HG03280 (cell line): ENCODE measurements around the gene RAB5B.
"Not testable (repeated sequence)": the region's sequence is repeated elsewhere in the genome, so short reads cannot be mapped to it uniquely, and the experiment has no call there.

Source experiments
- ATAC-seq: cut with Tn5 transposase; IDR thresholded peaks from one replicate; pipeline ENCODE4 v1.9.1; 2021; ENCODE audit warnings: mild to moderate bottlenecking, moderate library complexity; ENCODE audit not compliant: unreplicated experiment

RAB5B gene

DNA sequence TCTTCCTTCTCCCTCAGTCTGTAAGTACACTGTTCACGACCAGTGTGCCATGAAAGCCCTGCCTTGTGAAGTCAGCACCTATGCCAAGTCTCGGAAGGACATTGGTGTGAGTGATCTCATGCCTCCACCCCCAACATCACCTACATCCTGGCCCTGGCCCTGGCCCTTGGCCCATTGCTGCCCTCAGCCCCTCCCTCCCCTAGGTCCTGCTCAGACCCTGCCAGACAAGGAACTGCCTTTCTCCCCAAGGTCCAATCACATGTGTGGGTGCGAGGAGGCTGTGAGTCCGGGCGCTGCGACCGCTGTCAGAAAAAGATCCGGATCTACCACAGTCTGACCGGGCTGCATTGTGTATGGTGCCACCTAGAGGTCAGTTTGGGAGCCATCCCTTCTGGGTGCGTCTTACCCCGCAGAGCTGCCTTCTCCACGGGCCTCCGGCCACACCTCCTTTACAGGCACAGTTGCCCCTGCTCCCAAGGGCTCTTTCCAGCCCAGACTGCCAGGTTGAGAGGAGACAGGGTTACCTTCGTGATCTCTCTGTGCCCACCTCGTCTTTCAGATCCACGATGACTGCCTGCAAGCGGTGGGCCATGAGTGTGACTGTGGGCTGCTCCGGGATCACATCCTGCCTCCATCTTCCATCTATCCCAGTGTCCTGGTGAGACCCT is 33.7 kb upstream of the RAB5B start:
- ATAC-seq, result peak; percentile 96

DNA sequence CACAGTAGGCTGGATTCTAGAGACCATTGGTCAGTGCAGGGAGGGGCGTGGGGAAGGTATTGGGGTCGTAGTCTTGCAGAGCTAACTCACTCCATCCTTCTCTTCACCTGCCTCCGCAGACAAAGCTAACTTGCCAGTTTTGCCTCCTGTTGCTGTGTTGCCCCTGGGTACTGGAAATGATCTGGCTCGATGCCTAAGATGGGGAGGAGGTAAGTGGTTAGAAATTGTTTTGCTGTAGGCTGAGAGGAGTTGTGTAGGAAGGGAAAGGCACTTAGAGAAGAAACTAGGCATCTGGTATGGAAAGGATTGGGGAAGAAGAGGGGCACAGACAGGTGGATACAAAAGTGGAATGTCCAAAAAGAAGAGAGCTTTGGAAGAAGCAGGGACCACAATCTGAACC is 31.8 kb upstream of the RAB5B start:
- no peak for ATAC-seq

DNA sequence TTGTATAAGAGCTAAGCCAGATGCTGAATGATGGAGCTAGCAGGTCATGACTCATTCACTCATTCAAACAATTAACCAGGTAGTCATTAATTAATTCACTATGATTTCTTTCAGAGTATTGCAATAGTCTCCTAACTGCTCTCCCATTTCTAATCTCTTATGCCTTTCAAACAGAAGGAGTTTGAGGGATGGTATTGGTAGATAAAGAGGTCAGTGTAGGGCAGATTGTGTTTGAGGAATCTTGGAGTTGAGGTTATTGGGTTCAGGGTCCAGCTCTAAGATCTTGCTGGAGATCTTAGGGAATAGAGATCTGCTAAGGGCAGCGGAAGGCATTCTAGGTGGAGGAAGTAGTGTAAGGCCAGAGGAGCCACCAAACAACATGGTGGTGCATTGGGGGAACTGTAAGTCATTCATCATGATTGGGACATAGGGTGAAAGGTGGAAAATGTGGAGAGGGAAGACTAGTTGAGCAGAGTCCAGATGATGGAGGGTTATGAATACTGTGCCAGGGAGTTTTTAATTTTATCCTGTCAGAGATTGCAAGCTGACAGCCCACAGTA is 31.2 kb upstream of the RAB5B start:
- ATAC-seq, result no peak

DNA sequence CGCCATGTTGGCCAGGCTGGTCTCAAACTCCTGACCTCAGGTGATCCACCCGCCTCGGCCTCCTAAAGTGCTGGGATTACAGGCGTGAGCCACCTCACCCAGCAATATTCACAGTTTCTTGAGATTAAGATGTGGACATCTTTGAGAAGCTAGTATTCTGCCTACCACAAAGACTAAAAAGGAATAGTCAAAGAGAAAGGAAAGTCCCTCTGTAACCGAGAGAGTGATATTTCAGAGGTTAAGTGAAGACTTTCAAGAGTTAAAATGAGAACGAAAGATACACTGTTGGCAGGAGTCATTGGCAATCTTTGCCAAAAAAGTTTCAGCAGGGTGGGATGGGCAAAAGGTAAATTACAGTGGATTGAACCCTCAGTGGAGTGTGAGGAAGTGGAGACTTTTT is 27.3 kb upstream of the RAB5B start:
- no peak for ATAC-seq

DNA sequence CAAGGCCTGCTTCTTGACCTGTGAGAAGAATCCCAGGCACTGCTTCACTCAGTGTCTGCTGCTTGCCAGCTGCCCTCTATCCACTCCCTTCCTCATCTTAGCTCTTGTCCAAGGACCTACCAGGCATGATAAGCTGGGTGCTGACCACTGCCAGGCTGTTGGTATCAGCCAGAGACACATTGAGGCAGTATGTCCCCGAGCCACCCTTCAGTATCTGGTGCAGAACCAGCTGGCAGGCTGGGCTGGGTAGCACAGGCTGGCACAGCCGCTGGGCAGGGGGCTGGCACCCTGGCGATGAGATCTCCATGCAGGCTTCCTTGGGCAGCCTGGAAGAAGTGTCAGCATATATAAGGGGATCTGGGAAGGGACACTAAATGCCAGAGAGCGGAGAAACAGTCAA is 18.5 kb upstream of the RAB5B start:
- ATAC-seq, result no peak

DNA sequence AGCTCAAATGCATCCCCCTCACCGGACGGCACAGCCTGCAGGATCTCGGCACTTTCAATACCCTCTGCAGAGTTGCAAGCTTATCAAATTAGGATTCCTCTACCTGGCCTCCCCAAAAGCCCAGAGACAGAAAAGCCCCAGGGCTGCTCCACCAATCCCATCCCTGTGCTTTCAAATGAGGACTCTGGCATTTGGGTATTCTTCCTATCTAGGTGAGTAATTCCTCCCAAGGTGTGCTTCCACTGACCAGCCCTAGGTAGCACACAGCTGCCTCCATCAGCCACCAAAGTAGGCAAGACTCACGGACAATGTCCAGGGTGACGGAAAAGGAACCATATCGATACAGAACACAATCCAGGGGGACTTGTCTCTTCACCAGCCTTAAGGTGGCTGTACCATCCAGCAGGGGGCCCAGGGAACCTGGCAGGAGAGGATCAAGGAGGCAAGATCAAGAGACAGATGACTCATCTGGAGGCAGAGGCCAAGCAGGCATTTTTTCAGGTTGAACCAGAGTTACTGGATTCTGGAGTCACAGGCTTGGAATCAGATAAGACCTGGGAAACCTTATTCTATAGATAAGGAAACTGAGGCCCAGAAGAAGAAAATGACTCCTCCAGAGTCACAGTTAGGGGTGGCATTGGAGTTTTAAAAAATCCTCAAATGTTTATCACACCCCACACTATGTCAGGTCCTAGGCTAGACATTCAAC is 17.9 kb upstream of the RAB5B start:
- ATAC-seq, result no peak

DNA sequence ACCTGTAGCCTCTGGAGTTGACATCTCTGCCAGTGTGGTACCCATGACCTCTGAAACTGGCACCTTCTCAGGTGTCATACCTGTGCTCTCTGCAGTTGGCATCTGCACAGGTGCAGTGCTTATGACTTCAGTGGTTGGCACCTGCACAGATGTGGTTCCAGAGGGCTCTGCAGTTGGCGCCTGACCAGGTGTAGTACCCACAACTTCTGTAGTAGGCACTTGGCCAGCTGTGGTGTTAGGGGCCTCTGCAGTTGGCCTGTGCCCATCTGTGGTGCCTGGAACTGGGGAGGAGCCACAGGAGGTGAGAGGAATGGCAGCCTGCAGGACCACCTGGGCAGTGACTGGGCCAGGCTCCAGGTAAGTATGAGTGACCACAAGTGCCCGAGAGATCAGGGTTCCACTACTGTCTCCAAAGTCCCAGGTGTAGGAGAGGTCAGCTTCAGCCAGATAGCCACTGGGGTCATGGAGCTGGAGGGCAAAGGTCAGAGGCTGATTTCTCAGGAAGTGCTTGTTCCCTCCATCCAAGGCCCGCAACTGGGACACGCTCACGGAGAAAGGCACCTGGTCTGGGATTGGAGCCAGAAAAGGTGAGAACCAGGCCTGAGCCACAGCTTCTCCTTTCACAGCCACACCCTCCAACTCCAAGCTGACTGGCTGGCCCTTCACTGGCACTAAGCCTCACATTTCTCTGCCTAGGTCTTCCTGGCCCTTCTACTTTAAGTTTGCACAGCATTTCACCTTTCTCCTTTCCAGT is 16.6 kb upstream of the RAB5B start:
- no peak for ATAC-seq

DNA sequence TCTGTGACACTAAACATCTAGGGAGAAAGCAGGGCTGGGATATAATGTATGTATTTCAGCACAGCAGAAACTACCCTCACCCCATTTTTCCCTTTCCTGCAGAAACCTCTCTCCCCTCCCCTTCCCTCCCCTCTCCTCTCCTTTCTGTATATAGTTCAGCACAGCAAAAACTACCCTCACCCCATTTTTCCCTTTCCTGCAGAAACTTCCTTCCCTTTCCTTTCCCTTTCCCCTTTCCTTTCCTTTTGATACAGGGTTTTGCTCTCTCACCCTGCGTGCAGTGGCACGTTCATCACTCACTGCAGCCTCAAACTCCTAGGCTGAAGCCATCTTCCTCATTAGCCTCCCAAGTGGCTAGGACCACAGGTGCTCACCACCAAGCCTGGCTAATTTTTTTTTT is 10.1 kb upstream of the RAB5B start:
- ATAC-seq, result no peak

DNA sequence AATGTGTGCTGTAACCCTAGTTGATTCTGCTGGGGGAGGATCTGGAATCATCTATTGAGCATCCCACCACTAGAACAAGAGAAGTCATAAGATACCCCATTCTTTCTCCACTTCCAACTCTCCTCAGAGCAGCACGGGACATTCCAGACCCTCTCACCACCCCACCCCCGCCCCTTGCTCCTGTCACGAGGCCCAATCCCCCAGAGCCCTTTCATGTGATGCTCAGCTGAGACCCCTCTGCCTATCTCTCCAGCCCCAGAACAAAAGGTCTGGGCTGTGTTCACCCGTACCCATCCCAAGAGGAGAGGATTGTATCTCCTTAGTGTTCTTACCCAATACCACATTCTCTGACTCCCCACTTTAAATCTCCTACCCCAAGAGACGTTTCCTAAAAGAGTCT is 8.6 kb upstream of the RAB5B start:
- no peak for ATAC-seq

DNA sequence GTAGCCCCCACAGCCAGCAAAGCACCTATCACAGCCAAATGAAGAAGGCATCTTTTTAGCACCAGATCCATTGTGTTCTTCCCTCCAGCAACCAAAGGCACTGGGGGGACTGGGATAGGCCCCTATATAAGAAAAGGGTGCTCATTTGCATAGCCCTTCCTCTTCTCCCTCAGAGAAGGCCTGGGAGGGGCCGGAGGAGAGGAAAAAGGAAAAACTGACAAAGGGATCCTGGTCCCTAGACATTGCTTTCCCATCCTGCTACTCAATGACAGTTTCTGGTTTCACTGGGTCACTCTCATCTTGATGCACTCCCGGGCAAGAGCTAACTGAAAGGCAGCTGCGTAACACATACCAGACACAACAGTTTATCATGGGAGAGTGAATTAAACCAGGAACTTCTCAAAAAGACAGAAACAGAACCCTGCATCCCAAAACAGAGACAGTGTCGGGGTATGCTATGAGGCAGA is 7.9 kb upstream of the RAB5B start, which contains the start of gene PMEL:
PMEL (minus strand) TSS at position 102 of the 467 bp plus-strand sequence; CDS start at position 71, 31 bp downstream.
- peak; percentile 2 for ATAC-seq

DNA sequence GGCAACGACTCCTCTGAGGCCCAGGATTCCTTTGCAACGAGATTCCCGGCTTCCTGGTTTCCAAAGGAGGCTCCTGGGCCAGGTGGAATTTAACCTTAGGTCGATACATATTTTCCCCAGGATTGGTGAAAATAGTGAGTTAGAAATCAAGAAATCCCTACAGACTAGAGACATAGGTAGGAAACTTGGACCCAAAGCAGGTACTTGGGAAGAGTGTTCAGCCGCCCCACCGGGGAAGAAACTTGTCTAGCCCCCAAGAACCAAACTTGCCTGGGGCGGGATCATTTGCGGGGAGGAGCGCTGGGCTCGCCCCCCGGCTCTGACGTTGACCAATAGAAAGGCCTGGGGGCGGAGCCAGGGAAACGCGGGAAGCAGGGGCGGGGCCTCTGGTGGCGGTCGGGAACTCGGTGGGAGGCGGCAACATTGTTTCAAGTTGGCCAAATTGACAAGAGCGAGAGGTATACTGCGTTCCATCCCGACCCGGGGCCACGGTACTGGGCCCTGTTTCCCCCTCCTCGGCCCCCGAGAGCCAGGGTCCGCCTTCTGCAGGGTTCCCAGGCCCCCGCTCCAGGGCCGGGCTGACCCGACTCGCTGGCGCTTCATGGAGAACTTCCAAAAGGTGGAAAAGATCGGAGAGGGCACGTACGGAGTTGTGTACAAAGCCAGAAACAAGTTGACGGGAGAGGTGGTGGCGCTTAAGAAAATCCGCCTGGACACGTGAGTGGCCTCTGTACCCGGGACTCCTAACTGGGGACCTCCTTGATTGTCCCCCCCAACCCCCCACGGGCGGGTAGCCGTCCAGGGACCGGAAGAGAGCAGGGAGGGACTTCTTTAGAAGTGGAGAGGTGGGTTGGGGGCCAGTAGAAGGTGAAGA is 7.2 kb upstream of the RAB5B start, which contains the start of gene CDK2:
CDK2 (plus strand) TSS at position 423 of the 874 bp plus-strand sequence; CDS start at position 602, 179 bp downstream.
- ATAC-seq, result peak; percentile 97

DNA sequence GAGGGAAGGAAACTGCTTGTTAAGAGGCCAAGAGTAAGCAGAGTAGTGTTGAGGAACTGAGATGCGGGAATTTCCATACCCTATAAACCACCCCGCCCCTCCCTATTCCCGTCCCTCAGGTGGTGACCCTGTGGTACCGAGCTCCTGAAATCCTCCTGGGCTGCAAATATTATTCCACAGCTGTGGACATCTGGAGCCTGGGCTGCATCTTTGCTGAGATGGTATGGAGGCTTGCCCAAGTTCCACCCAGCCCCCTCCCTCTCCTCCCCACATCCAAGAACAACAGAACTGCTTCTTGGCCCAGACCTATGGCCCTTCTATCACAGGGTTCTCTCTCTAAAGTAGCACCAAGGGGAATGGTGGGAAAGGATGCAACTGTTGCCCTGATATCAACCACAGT is 4.5 kb upstream of the RAB5B start:
- no peak for ATAC-seq

DNA sequence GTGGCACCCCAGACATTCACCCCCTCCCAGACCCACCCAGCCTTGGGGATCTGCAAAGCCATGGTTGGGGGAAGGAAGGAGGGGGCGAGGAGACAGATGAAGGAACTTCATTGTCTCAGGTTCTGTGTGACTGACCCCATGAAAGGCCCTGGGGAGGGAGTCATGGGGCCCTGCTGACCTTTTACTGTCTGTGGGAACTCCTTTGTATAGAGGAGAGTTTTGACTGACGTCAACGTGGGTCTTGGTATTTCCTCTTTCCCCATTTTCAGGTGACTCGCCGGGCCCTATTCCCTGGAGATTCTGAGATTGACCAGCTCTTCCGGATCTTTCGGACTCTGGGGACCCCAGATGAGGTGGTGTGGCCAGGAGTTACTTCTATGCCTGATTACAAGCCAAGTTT is 3.1 kb upstream of the RAB5B start:
- no peak for ATAC-seq

DNA sequence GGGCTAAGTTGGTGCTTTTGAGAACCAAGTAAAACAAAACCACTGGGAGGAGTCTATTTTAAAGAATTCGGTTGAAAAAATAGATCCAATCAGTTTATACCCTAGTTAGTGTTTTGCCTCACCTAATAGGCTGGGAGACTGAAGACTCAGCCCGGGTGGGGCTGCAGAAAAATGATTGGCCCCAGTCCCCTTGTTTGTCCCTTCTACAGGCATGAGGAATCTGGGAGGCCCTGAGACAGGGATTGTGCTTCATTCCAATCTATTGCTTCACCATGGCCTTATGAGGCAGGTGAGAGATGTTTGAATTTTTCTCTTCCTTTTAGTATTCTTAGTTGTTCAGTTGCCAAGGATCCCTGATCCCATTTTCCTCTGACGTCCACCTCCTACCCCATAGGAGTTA is 1.8 kb upstream of the RAB5B start:
- no peak for ATAC-seq

DNA sequence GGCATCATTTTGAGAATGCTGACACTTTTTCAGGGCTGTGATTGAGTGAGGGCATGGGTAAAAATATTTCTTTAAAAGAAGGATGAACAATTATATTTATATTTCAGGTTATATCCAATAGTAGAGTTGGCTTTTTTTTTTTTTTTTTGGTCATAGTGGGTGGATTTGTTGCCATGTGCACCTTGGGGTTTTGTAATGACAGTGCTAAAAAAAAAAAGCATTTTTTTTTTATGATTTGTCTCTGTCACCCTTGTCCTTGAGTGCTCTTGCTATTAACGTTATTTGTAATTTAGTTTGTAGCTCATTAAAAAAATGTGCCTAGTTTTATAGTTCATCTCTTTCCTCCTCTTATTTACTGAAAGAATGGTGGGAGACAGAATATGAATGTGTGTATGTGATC is 1.4 kb upstream of the RAB5B start:
- no peak for ATAC-seq

DNA sequence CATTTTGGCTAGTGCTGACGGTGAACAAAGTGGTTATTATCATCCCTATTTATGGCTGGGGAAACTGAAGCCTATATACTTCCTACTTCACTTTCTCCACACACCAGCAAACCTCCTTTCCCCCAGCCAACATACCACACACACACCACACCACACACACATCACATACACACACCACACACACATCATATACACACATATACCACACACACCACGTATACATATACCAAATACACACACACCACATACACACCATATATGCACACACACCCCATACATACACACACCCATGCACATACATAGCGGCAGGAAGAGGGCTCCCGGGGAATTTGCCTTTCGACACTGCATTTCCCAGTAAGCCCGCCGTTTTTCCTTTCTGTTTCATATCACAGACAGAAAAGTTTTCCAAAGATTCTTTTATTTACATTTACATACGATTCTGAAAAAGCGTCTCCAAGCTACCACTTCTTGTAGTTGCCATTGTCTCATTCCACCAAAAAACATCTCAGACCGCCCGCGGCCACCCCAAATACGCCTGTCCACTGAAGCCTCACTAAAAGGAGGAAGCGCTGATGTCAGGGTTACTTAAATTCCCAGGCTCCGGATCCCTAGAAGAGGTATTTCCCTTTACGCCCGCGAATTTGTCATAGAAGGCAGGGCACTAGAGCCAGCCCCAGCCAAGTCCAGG is 823 bp upstream of the RAB5B start:
- ATAC-seq, result no peak

DNA sequence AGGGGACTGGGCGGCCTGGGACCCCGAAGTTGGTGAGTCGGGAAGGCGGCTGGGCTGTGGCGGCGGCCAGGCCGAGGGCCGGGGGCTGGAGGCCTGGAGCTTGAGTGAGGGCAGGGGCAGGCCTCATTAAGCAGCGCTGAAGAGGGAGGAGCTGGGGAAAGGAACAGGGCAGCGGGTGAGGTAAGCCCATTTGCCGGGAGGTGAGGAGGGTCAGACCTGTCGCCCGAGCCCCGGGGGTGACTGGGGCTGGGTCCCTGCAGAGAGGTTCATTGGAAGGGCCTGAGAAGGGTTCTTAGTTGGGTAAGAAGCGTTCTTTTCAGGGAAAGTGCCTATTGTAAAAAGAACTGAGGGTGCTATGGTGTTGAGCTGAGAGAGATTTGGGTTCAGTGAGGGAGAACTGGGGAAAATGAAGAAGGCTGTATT is 441 bp downstream of the RAB5B start:
- ATAC-seq, result peak; percentile 12

DNA sequence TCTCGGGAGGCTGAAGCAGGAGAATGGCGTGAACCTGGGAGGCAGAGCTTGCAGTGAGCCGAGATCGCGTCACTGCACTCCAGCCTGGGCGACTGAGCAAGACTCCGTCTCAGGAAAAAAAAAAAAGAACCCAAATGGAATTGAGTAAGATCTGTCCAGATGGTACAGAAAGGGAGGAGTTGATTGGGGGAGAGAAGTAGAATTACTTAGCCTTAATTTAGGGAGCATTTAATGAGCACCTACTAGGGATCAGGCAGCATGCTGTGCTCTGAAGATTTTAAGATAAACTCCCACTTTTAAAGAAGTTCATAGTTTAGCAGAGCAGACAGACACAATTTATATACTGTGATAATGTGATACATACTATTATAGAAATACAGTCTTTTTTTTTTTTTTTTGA is 4.5 kb downstream of the RAB5B start:
- ATAC-seq, result no peak

DNA sequence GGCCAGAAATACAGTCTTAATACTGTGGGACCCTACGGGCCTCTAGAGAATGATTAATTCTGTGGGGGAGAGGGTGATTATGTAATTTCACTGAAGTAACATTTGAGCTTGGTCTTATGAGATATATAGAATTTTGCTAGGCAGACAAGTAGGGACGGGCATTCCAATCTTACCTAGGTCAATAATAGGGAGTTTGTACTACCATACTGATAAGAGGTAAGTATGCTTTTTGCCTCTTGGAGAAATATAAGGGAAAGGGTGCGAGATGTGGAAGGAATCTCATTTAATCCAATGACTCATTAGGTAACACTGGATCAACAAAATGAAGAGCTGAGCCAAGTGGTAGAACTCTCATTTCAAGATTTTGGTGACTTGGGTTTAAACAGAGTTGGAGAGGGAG is 5.2 kb downstream of the RAB5B start:
- ATAC-seq, result no peak

DNA sequence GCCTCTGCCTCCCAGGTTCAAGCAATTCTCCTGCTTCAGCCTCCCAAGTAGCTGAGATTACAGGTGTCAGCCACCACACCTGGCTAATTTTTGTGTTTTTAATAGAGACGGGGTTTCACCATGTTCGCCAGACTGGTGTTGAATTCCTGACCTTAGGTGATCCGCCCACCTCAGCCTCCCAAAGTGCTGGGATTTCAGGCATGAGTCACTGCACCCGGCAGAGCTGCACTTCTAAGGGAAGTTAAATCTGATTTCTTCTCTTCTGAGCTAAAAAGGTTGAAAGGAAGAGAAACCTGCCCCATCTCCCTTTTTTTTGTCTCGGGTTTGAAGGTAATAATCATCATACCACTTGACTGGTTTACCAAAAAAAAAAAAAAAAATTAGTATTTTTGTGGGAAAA is 8.0 kb downstream of the RAB5B start:
- not testable (repeated sequence) for ATAC-seq
